CD14-positive monocyte (primary cell): Measurements from ENCODE around the gene ERP27. TPM values are rescaled to one million over a fixed set of nuclear protein-coding genes. Genes with fewer than 3 reads are reported as not detected.

ENCODE experiments used
- DNase-seq, 3 donors: peaks; one replicate each; pipeline ENCODE4 v3.0.0-alpha.2; 2011 to 2022
- H2AFZ ChIP-seq: 2 replicates; pipeline ENCODE4 v1.6.0; 2012; ENCODE audit warnings: mild to moderate bottlenecking, low read depth, low read length, inconsistent platforms; ENCODE audit not compliant: insufficient read depth, poor library complexity, severe bottlenecking
- H3K27ac ChIP-seq, 2 donors: 1 replicate in 1 of 2; 2 replicates in 1 of 2; pipeline ENCODE4 v1.5.1; 2012 to 2013; ENCODE audit warnings: low read length in 2 of 2, control low read depth in 1 of 2, inconsistent platforms in 1 of 2, low read depth in 1 of 2, mild to moderate bottlenecking in 1 of 2
- H3K27me3 ChIP-seq, 2 donors: one replicate each; pipeline versions ENCODE4 v1.6.0 to v1.6.1; 2011 to 2013; ENCODE audit warnings: low read length in 2 of 2; ENCODE audit not compliant: control insufficient read depth in 2 of 2, insufficient read depth in 2 of 2
- H3K36me3 ChIP-seq, 2 donors: replicated peaks in 1 of 2; 1 replicate in 1 of 2; 2 replicates in 1 of 2; pipeline versions ENCODE4 v1.5.1 to v1.6.1; 2012 to 2013; ENCODE audit warnings: low read length in 2 of 2, control low read depth in 1 of 2, inconsistent platforms in 1 of 2, mild to moderate bottlenecking in 1 of 2; ENCODE audit not compliant: insufficient read depth in 2 of 2, control insufficient read depth in 1 of 2
- H3K4me1 ChIP-seq, 2 donors: 1 replicate in 1 of 2; 2 replicates in 1 of 2; pipeline versions ENCODE4 v1.5.1 to v1.6.1; 2012 to 2013; ENCODE audit warnings: low read length in 2 of 2, control low read depth in 1 of 2, inconsistent platforms in 1 of 2, mild to moderate bottlenecking in 1 of 2, moderate library complexity in 1 of 2; ENCODE audit not compliant: insufficient read depth in 2 of 2, control insufficient read depth in 1 of 2
- H3K4me2 ChIP-seq: replicated peaks from 2 replicates; pipeline ENCODE3; 2012; ENCODE audit warnings: low read length, moderate library complexity, mild to moderate bottlenecking; ENCODE audit not compliant: poor library complexity, severe bottlenecking; ENCODE audit errors: extremely low read depth
- H3K4me3 ChIP-seq, 3 experiments: fragments of 200-600 bp in 1 of 3; sonication (generic) in 1 of 3; replicated peaks in 1 of 3; 1 replicate in 2 of 3; 2 replicates in 1 of 3; pipeline ENCODE4 v1.5.1; 2011 to 2013; ENCODE audit warnings: low read length in 3 of 3, mild to moderate bottlenecking in 3 of 3, control low read depth in 2 of 3, low read depth in 2 of 3, inconsistent platforms in 1 of 3, moderate library complexity in 1 of 3
- H3K79me2 ChIP-seq: 2 replicates; pipeline ENCODE4 v1.6.0; 2012; ENCODE audit warnings: mild to moderate bottlenecking, control low read depth, inconsistent platforms, low read length, moderate library complexity; ENCODE audit not compliant: insufficient read depth
- H3K9ac ChIP-seq: 2 replicates; pipeline ENCODE4 v1.6.0; 2017; ENCODE audit warnings: low read length, mild to moderate bottlenecking; ENCODE audit not compliant: insufficient read depth, poor library complexity, severe bottlenecking
- H3K9me3 ChIP-seq, 2 donors: replicated peaks in 1 of 2; 1 replicate in 1 of 2; 2 replicates in 1 of 2; pipeline versions ENCODE4 v1.5.1 to v1.6.1; 2012 to 2013; ENCODE audit warnings: low read length in 2 of 2, control low read depth in 1 of 2; ENCODE audit not compliant: control insufficient read depth in 1 of 2, insufficient read depth in 1 of 2
- H4K20me1 ChIP-seq: 2 replicates; pipeline ENCODE4 v1.6.0; 2012; ENCODE audit warnings: mild to moderate bottlenecking, low read length, control low read depth, moderate library complexity; ENCODE audit not compliant: insufficient read depth
- H3K27ac Mint-ChIP-seq, 7 donors: one replicate each; pipeline ENCODE4 v1.8.0; 2020; ENCODE audit warnings: mild to moderate bottlenecking in 7 of 7, mixed read lengths in 7 of 7, moderate library complexity in 6 of 7, inconsistent platforms in 2 of 7
- H3K27me3 Mint-ChIP-seq, 3 donors: one replicate each; pipeline ENCODE4 v1.8.0; 2021 to 2022; ENCODE audit warnings: low read depth in 3 of 3, mild to moderate bottlenecking in 3 of 3, mixed read lengths in 3 of 3, moderate library complexity in 3 of 3, inconsistent platforms in 1 of 3
- H3K36me3 Mint-ChIP-seq, 2 donors: one replicate each; pipeline ENCODE4 v1.8.0; 2020; ENCODE audit warnings: mixed read lengths in 2 of 2, inconsistent platforms in 1 of 2, mild to moderate bottlenecking in 1 of 2
- H3K4me1 Mint-ChIP-seq: one replicate; pipeline ENCODE4 v1.8.0; 2020; ENCODE audit warnings: mild to moderate bottlenecking, mixed read lengths
- H3K4me3 Mint-ChIP-seq, 2 donors: one replicate each; pipeline ENCODE4 v1.8.0; 2020; ENCODE audit warnings: mild to moderate bottlenecking in 2 of 2, mixed read lengths in 2 of 2, moderate library complexity in 1 of 2
- H3K9me3 Mint-ChIP-seq, 7 donors: one replicate each; pipeline ENCODE4 v1.8.0; 2020 to 2022; ENCODE audit warnings: mixed read lengths in 7 of 7, mild to moderate bottlenecking in 6 of 7, moderate library complexity in 6 of 7, inconsistent platforms in 2 of 7
- CTCF ChIP-seq: fragments of 200-600 bp; IDR thresholded peaks from one replicate; pipeline ENCODE4 v1.8.0; 2022; ENCODE audit warnings: antibody characterized with exemption, mild to moderate bottlenecking
- WGBS: methylation state at CpG from one replicate; pipeline ENCODE4 v1.1.5; 2013; ENCODE audit warnings: missing lambda C conversion rate; ENCODE audit not compliant: insufficient coverage; 5-methylcytosine and 5-hydroxymethylcytosine counted together
- intact Hi-C, 2 donors: fragments of 100-400 bp; cut with micrococcal nuclease; formaldehyde crosslinking; loops; one replicate each; pipeline versions ENCODE4 v1.15.0 to v1.15.1; 2023
- polyA plus RNA-seq, 3 donors: library from polyadenylated mRNA; depleted of rRNA in 1 of 3; unstranded in 2 of 3; stranded (reverse) in 1 of 3; fragments of 300-500 nt in 2 of 3; fragments of >200 nt in 1 of 3; fragmentation: Illumina TruSeq in 2 of 3; gene quantifications; 1 replicate in 2 of 3; 2 replicates in 1 of 3; pipeline ENCODE4 v1.2.3, GENCODE V29; 2012 to 2021

The ERP27 gene
- polyA plus RNA-seq, 3 donors, result 2.5 to 7.2 (median 2.5) TPM

- Mint-ChIP-seq H3K4me1 (peaks cover 27% of the 10 kb centered on the region), H3K36me3 (no peaks in the 10 kb centered on the region), H3K27me3 (peaks cover 13 to 26% (median 20%) of the 10 kb centered on the region in 3 donors), H3K27ac (no peak overlapping the region), H3K4me3 (no peak overlapping the region), H3K9me3 (peaks cover 0 to 7% (median 0%) of the 10 kb centered on the region in 7 donors)
- Histone ChIP-seq H3K27me3 (peaks cover 10 to 16% of the 10 kb centered on the region in 2 donors), H4K20me1 (no peaks in the 10 kb centered on the region), H3K9me3 (no peaks in the 10 kb centered on the region), H3K4me3 (no peak overlapping the region), H3K79me2 (no peaks in the 10 kb centered on the region), H2AFZ (no peak overlapping the region), H3K9ac (no peak overlapping the region), H3K27ac (no peak overlapping the region), H3K4me1 (peaks cover 20 to 23% of the 10 kb centered on the region in 2 donors), H3K36me3 (no peaks in the 10 kb centered on the region), H3K4me2 (no peak overlapping the region)
- no peak for TF ChIP-seq CTCF
- intact Hi-C loops, result no loop called here
- no peak for DNase-seq
- 84% methylated on average over 6 of the region's 10 CpGs for WGBS
These were observed 54.7 kb downstream of the ERP27 start for GRCh38 chr12:14883686-14884085.

- no peak for DNase-seq
- TF ChIP-seq CTCF, result no peak
- no peak overlapping the region for H3K4me3 ChIP-seq
- no peak overlapping the region for H3K4me2 ChIP-seq
- peaks cover 3 to 4% of the 10 kb centered on the region in 2 donors for H3K27me3 ChIP-seq
- Mint-ChIP-seq H3K27me3 (peaks cover 4 to 9% (median 5%) of the 10 kb centered on the region in 3 donors), H3K4me3 (no peak overlapping the region), H3K4me1 (peaks cover 20% of the 10 kb centered on the region), H3K27ac (no peak overlapping the region), H3K9me3 (peaks cover 0 to 7% (median 0%) of the 10 kb centered on the region in 7 donors), H3K36me3 (no peaks in the 10 kb centered on the region)
- H3K9me3 ChIP-seq, result no peaks in the 10 kb centered on the region
- no peaks in the 10 kb centered on the region for H3K79me2 ChIP-seq
- H3K27ac ChIP-seq, result no peak overlapping the region
- H3K4me1 ChIP-seq, result peaks cover 14 to 19% of the 10 kb centered on the region in 2 donors
- no peaks in the 10 kb centered on the region for H3K36me3 ChIP-seq
- no peak overlapping the region for H3K9ac ChIP-seq
- WGBS, result no CpG with 5 or more reads among the region's 6 CpGs
- intact Hi-C loops, result no loop called here
- H2AFZ ChIP-seq, result no peak overlapping the region
- H4K20me1 ChIP-seq, result no peaks in the 10 kb centered on the region
These were observed 57.4 kb downstream of the ERP27 start for GRCh38 chr12:14880890-14881453.
